GM12801 (cell line): ENCODE measurements around the gene OGDH.

ENCODE experiments used
- TF ChIP-seq, protein P1 (sequence below): IDR thresholded peaks from one replicate; pipeline ENCODE4 v1.5.1; 2011; ENCODE audit warnings: control low read depth; ENCODE audit not compliant: insufficient read length; ENCODE audit errors: extremely low read depth

The OGDH gene

GRCh38 chr7:44604941-44605340, 1.5 kb upstream of the OGDH start:
- TF ChIP-seq, protein P1, sequence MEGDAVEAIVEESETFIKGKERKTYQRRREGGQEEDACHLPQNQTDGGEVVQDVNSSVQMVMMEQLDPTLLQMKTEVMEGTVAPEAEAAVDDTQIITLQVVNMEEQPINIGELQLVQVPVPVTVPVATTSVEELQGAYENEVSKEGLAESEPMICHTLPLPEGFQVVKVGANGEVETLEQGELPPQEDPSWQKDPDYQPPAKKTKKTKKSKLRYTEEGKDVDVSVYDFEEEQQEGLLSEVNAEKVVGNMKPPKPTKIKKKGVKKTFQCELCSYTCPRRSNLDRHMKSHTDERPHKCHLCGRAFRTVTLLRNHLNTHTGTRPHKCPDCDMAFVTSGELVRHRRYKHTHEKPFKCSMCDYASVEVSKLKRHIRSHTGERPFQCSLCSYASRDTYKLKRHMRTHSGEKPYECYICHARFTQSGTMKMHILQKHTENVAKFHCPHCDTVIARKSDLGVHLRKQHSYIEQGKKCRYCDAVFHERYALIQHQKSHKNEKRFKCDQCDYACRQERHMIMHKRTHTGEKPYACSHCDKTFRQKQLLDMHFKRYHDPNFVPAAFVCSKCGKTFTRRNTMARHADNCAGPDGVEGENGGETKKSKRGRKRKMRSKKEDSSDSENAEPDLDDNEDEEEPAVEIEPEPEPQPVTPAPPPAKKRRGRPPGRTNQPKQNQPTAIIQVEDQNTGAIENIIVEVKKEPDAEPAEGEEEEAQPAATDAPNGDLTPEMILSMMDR = no peak

DNA sequence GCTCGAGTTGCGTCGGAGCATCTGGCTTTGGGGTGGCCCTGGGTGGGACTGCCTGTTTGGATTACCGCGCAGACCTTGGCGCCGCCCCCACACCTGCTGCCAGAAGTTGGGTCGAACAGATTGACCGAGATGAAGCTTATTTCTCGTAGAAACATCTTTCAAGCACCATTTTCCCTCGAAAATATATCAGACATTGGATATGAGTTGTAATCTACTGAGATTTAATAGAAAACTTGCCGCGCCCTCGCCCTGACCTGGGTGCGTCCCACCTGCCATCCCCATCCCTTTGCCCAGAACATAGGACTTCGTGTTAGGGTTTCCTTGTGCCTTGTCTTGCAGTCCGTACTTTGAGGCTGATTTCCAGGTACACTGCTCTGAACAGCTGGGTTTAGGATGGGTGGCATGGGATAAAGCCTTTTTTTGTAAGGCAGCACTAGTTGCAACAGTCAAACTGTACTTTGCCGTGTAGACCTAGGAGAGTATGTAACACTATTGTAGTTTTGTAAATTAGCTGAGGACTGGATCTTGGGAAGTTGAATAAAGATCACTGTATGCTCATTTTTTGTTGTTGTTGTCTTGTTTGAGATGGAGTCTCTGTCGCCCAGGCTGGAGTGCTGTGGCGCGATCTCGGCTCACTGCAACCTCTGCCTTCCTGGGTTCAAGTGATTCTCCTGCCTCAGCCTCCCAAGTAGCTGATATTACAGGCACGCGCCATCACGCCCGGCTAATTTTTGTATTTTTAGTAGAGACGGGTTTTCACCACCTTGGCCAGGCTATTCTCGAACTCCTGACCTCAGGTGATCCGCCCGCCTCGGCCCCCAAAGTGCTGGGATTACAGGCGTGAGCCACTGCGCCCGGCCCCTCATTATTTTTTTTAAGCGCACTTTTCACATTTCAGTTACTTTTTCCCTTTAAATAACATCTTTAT, 978 bp downstream of the OGDH start:
- TF ChIP-seq, protein P1 = no peak

- TF ChIP-seq, protein P1 = no peak
These were observed 2.7 kb downstream of the OGDH start for GRCh38 chr7:44608916-44609648.

GRCh38 chr7:44609829-44610228, 3.4 kb downstream of the OGDH start:
- TF ChIP-seq, protein P1 = no peak

DNA sequence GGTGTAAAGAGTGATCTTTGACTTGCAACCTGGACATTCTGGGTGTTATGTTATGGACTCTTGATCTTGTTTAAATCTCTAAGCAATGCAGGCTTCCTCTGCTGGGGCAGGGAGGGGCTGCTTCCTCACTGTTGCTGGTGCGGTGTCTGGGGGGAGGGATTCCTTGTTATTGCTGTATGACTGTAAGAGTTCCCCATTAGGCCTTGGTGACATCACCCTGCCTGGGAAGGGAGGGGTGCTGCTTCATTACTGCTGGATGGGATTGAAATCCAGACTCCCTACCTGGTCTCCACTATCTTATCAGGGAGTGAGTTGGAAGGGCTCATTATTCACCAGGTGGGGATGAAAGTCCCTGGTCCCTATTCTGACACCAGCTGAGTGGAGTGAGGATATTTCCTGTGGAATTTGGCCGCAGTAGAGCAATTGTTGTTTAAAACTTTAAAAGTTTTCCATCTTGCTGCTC, 8.8 kb downstream of the OGDH start:
- TF ChIP-seq, protein P1 = no peak

DNA sequence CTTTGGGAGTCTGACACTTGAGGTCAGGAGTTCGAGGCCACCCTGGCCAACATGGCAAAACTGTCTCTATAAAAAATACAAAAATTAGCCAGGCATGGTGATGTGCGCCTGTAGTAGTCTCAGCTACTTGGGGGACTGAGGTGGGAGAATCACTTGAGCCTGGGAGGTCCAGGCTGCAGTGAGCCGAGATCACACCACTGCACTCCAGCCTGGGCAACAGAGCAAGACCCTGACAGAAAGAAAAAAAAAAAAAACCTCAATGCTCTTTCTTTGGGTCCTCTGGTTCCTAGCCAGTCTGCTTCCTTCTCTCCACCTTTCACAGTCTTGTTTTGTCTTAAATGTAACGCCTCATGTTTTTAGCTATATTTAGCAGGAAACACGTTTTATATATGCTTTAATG, 9.4 kb downstream of the OGDH start:
- TF ChIP-seq, protein P1 = no peak

DNA sequence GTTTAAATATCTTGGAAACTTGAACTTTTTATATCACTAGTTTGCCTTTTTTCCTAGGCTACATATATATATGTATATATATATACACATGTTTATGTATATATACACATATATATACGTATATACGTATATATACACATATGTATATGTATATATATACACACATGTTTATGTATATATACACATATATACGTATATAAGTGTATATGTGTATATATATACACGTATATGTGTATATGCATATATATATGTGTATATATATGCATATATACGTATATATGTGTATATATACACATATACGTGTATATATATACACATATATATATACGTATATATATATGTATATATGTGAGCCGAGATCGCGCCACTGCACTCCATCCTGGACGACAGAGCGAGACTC, 10.1 kb downstream of the OGDH start:
- TF ChIP-seq, protein P1 = no peak
